K562 (cell line): Measurements from ENCODE around the gene UCHL5. TPM values are rescaled to one million over a fixed set of nuclear protein-coding genes. Genes with fewer than 3 reads are reported as not detected.

ENCODE experiments used
- ATAC-seq: fragments of 200-7000 bp; cut with Tn5 transposase; 3 replicates; pipeline ENCODE4 v1.9.1; 2020; ENCODE audit warnings: moderate library complexity
- BruUV-seq: library from RNA; stranded (reverse); fragments of 400-500 nt; replicated peaks from 2 replicates; lab custom pipeline; 2021; lab: Mats Ljungman, UMichigan
- CTCF ChIA-PET: fragments of 300-600 bp; formaldehyde crosslinking; extraction: SDS; loops from one replicate; lab custom pipeline; 2021; ENCODE audit warnings: low intra/inter-chr PET ratio; lab: Yijun Ruan, JAX
- POLR2A ChIA-PET: fragments of 300-600, 350-650 bp; sonication (Branson Sonifier 250); formaldehyde crosslinking; extraction: SDS; loops from one replicate; lab custom pipeline; 2021; ENCODE audit warnings: antibody characterized with exemption, inconsistent platforms; lab: Yijun Ruan, JAX
- DNase-seq, 4 experiments: peaks; one replicate each; pipeline versions ENCODE4 v3.0.0 to v3.0.0-alpha.2; 2011 to 2018; ENCODE audit warnings: low spot score in 3 of 4, mixed read lengths in 3 of 4; ENCODE audit errors: extremely low read depth in 1 of 4
- FAIRE-seq: peaks from 2 replicates; lab custom pipeline; 2011; peaks lifted over from hg19 to GRCh38; lab: Jason Lieb, UNC
- H2AFZ ChIP-seq: 2 replicates; pipeline ENCODE4 v1.6.0; 2011; ENCODE audit warnings: low read depth, low read length, control low read depth, inconsistent platforms
- H3K27ac ChIP-seq: fragments of 200-600 bp; 3 replicates; pipeline ENCODE4 v1.8.0; 2011; ENCODE audit warnings: low read depth, mild to moderate bottlenecking, control low read depth, inconsistent platforms, low read length, moderate library complexity, mixed read lengths; ENCODE audit errors: extremely low read depth
- H3K27me3 ChIP-seq, 2 experiments: fragments of 300-600 bp in 1 of 2; 2 replicates in 1 of 2; 3 replicates in 1 of 2; pipeline versions ENCODE4 v1.6.0 to v1.8.0; 2011; ENCODE audit warnings: inconsistent platforms in 2 of 2, low read length in 2 of 2, mild to moderate bottlenecking in 1 of 2, mixed read lengths in 1 of 2, moderate library complexity in 1 of 2; ENCODE audit not compliant: control insufficient read depth in 2 of 2, insufficient read depth in 2 of 2
- H3K36me3 ChIP-seq: fragments of 300-600 bp; 3 replicates; pipeline ENCODE4 v1.8.0; 2011; ENCODE audit warnings: mild to moderate bottlenecking, low read length, inconsistent platforms; ENCODE audit not compliant: control insufficient read depth, insufficient read depth
- H3K4me1 ChIP-seq, 2 experiments: fragments of 200-600 bp in 1 of 2; replicated peaks in 1 of 2; 2 replicates in 1 of 2; 3 replicates in 1 of 2; pipeline versions ENCODE4 v1.5.1 to v1.8.0; 2011; ENCODE audit warnings: inconsistent platforms in 2 of 2, low read length in 2 of 2, mild to moderate bottlenecking in 1 of 2, mixed read lengths in 1 of 2, moderate library complexity in 1 of 2; ENCODE audit not compliant: control insufficient read depth in 2 of 2, insufficient read depth in 2 of 2
- H3K4me2 ChIP-seq: 2 replicates; pipeline ENCODE4 v1.6.1; 2011; ENCODE audit warnings: low read length, control low read depth, inconsistent platforms, mixed read lengths; ENCODE audit not compliant: insufficient read depth
- H3K4me3 ChIP-seq: fragments of 200-600 bp; sonication (generic), shearing (Covaris generic); 2 replicates; pipeline ENCODE4 v1.5.1; 2016; ENCODE audit warnings: control low read depth, inconsistent platforms
- H3K79me2 ChIP-seq: fragments of 200-600 bp; 3 replicates; pipeline ENCODE4 v1.8.0; 2011; ENCODE audit warnings: low read length, inconsistent platforms; ENCODE audit not compliant: control insufficient read depth, insufficient read depth
- H3K9ac ChIP-seq, 2 experiments: 2 replicates each; pipeline versions ENCODE4 v1.6.0 to v1.6.1; 2011; ENCODE audit warnings: low read depth in 2 of 2, low read length in 2 of 2, control low read depth in 1 of 2, inconsistent platforms in 1 of 2, mild to moderate bottlenecking in 1 of 2, mixed read lengths in 1 of 2; ENCODE audit not compliant: insufficient read depth in 1 of 2
- H3K9me1 ChIP-seq: one replicate; pipeline ENCODE4 v1.6.0; 2011; ENCODE audit warnings: inconsistent platforms, mild to moderate bottlenecking, low read length, moderate library complexity; ENCODE audit not compliant: control insufficient read depth, insufficient read depth
- H3K9me3 ChIP-seq: replicated peaks from 2 replicates; pipeline ENCODE4 v1.5.1; 2011; ENCODE audit warnings: low read depth, low read length, inconsistent platforms; ENCODE audit not compliant: control insufficient read depth, insufficient read depth
- H4K20me1 ChIP-seq: replicated peaks from 2 replicates; pipeline ENCODE4 v1.6.1; 2011; ENCODE audit warnings: low read length, inconsistent platforms, mixed read lengths; ENCODE audit not compliant: control insufficient read depth, insufficient read depth
- CAMTA2 ChIP-seq: fragments of 250-450 bp; sonication (Bioruptor Pico); conservative IDR thresholded peaks from 2 replicates; pipeline ENCODE4 v1.5.1; 2022
- HDAC8 ChIP-seq: fragments of 450-650 bp; IDR thresholded peaks from 2 replicates; pipeline ENCODE4 v1.6.1; 2016; ENCODE audit warnings: mild to moderate bottlenecking, missing genetic modification characterization, moderate library complexity, missing compliant biosample characterization
- HINFP ChIP-seq: fragments of 450-650 bp; conservative IDR thresholded peaks from 2 replicates; pipeline ENCODE4 v1.6.1; 2016; ENCODE audit warnings: missing genetic modification characterization, low read depth, mild to moderate bottlenecking, control low read depth, missing compliant biosample characterization
- HNRNPLL ChIP-seq: fragments of 200-400 bp; formaldehyde crosslinking; IDR thresholded peaks from 2 replicates; pipeline ENCODE4 v1.6.1; 2017; ENCODE audit warnings: low read length, low read depth, mild to moderate bottlenecking; ENCODE audit not compliant: poor library complexity, severe bottlenecking
- MAX ChIP-seq: sonication (generic); formaldehyde crosslinking; IDR thresholded peaks from 2 replicates; pipeline ENCODE4 v1.9.0; 2022; ENCODE audit warnings: mild to moderate bottlenecking, missing genetic modification reagents
- MEIS2 ChIP-seq: fragments of 450-650 bp; IDR thresholded peaks from 2 replicates; pipeline ENCODE4 v1.6.1; 2014; ENCODE audit warnings: mild to moderate bottlenecking; ENCODE audit not compliant: partially characterized antibody
- MGA ChIP-seq: fragments of 450-650 bp; IDR thresholded peaks from 2 replicates; pipeline ENCODE4 v1.6.1; 2016; ENCODE audit warnings: mild to moderate bottlenecking, moderate library complexity
- POLR2H ChIP-seq: IDR thresholded peaks from 2 replicates; pipeline ENCODE4 v1.6.1; 2016; ENCODE audit warnings: missing genetic modification characterization, low read depth, mild to moderate bottlenecking, control low read depth, missing compliant biosample characterization, moderate library complexity
- RBM25 ChIP-seq: fragments of 200-400 bp; formaldehyde crosslinking; IDR thresholded peaks from 2 replicates; pipeline ENCODE4 v1.6.1; 2018; ENCODE audit warnings: low read length, low read depth, moderate library complexity; ENCODE audit not compliant: severe bottlenecking
- WGBS: fragments of 100-300 bp; shearing (Covaris generic); methylation state at CpG from one replicate; pipeline ENCODE4 v1.1.6; 2016; ENCODE audit warnings: low coverage, mixed read lengths; ENCODE audit not compliant: insufficient coverage; ENCODE audit errors: missing lambda C conversion rate; 5-methylcytosine and 5-hydroxymethylcytosine counted together
- in situ Hi-C: fragments of 300-500 bp; cut with MboI; formaldehyde crosslinking; loops from 4 replicates; pipeline ENCODE4 v1.15.0; 2018; ENCODE audit warnings: inconsistent platforms, mixed read lengths
- intact Hi-C: fragments of 100-400 bp; cut with micrococcal nuclease; formaldehyde crosslinking; loops from 2 replicates; pipeline ENCODE4 v1.14.2; 2022
- polyA plus RNA-seq, 8 experiments: library from polyadenylated mRNA; depleted of rRNA in 4 of 8; stranded (reverse) in 5 of 8; unstranded in 3 of 8; fragments of >200 nt; fragmentation: Nextera tagmentation in 2 of 8; fragmentation: Illumina TruSeq in 1 of 8; extraction: Ambion mirVana in 2 of 8; extraction: Trizol in 1 of 8; gene quantifications; 2 replicates each; pipeline versions ENCODE4 v1.2.1 to v1.2.3, GENCODE V29; 2011 to 2014; ENCODE audit warnings: inconsistent platforms in 1 of 8, missing spikeins in 1 of 8
- total RNA-seq, 7 experiments: library from RNA; depleted of rRNA in 6 of 7; stranded (reverse); fragments of >200 nt in 6 of 7; fragmentation: Illumina TruSeq in 2 of 7; extraction: Trizol in 2 of 7; gene quantifications; 2 replicates each; pipeline versions ENCODE4 v1.2.1 to v1.2.3, GENCODE V29; 2011 to 2021; ENCODE audit warnings: low replicate concordance in 1 of 7

UCHL5 gene
- total and polyA plus RNA-seq, 9 of the 15 experiments (the other 6 are each of a cell fraction or from before 2014, with no cell fraction given): 61.0 to 206 (median 122) TPM

- FAIRE-seq: no peak
- H3K9me1 ChIP-seq: no peaks in the 10 kb centered on the region
- BruUV-seq: no TSS peak
- no peaks in the 10 kb centered on the region for H3K27me3 ChIP-seq
- no peak for DNase-seq
- H3K27ac ChIP-seq: peak overlapping the region; percentile 30; the same call in 1 of the 3 replicates
- H3K9ac ChIP-seq: no peak overlapping the region
- H2AFZ ChIP-seq: no peak overlapping the region
- H3K4me3 ChIP-seq: no peak overlapping the region
- no peaks in the 10 kb centered on the region; a peak in 1 of 5 replicates for H3K4me1 ChIP-seq
- WGBS: 25% methylated on average over 1 of the region's 1 CpG
- H3K9me3 ChIP-seq: no peaks in the 10 kb centered on the region
- ChIA-PET CTCF (interaction anchor here (0.9 kb wide), 2 partner anchors 224 to 556 kb away, joined by 4 read pairs; no protein-coding TSS in a partner anchor), POLR2A (interaction anchor here (0.9 to 1.4 kb wide), 4 partner anchors 8 to 28 kb away, joined by 3 to 4 read pairs (median 4); partner anchors contain the start of gene UCHL5)
- H3K4me2 ChIP-seq: no peak overlapping the region
- in situ Hi-C loops (no loop called here), intact Hi-C loops (loop anchor here (5.0 kb wide), 1 partner anchor 553 kb away; no protein-coding TSS in a partner anchor)
- peaks cover 64% of the 10 kb centered on the region for H3K79me2 ChIP-seq
- H4K20me1 ChIP-seq: no peaks in the 10 kb centered on the region
- peak; percentile 53 for ATAC-seq
- H3K36me3 ChIP-seq: peaks cover 66% of the 10 kb centered on the region
- TF ChIP-seq HINFP (tag) (no peak), POLR2H (tag) (no peak), MEIS2 (no peak), CAMTA2 (CRISPR knock-in tag) (no peak), HDAC8 (tag) (no peak), MAX (CRISPR knock-in tag) (no peak), MGA (no peak), RBM25 (no peak), HNRNPLL (no peak)
Measured at GRCh38 chr1:193030280-193030679, 28.9 kb downstream of the UCHL5 start.
